Effector CD4-positive, alpha-beta T cell (primary cell): ENCODE results near the gene MINK1.

ENCODE experiments used
- DNase-seq: peaks from one replicate; pipeline ENCODE4 v3.0.0-alpha.2; 2020
- total RNA-seq: gene quantifications from one replicate; lab custom pipeline; 2026; lab: John Stamatoyannopoulos, UW

Gene MINK1
- 251 reads per million, percentile 94 among the genes with 10 or more reads in this experiment for total RNA-seq

DNA sequence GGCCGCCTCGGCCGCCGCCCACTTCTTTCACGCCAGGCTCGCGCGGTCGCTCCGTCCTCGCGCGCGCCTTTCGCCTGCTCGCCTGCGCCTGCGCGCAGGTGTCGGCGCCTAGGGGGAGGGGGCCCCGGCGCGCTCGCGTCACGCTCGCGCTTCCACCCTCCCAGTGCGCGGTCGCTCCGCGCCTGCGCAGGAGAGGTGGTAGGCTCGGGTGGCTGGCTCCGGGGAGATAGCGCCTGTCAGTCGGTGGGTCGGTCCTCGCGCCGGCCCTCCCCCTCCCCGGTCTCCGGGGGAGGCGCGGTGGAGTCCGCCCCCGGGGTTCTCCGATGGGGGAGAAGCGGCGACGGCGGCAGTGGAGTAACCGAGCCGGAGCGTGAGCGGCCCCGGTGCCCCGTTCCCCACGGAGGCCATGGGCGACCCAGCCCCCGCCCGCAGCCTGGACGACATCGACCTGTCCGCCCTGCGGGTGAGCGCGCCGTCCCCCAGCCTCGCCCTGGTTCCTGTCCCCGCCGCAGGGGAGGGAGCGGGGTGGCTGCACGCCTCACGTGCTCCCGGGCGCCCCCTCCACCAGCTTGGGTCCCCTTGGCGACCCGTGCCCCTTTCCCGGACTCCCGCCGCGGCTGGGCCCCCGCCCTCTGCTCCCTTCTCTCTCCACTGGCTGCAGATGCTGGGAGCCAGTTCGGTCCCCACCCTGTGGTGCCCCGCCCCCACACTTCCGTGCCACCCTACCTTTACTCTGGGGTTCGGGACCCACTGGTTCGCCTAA is at the start of gene MINK1:
TSS of gene MINK1 (plus strand) at position 163 of the 763 bp plus-strand sequence. CDS start at position 407, 244 bp downstream.
- peak; percentile 84 for DNase-seq

DNA sequence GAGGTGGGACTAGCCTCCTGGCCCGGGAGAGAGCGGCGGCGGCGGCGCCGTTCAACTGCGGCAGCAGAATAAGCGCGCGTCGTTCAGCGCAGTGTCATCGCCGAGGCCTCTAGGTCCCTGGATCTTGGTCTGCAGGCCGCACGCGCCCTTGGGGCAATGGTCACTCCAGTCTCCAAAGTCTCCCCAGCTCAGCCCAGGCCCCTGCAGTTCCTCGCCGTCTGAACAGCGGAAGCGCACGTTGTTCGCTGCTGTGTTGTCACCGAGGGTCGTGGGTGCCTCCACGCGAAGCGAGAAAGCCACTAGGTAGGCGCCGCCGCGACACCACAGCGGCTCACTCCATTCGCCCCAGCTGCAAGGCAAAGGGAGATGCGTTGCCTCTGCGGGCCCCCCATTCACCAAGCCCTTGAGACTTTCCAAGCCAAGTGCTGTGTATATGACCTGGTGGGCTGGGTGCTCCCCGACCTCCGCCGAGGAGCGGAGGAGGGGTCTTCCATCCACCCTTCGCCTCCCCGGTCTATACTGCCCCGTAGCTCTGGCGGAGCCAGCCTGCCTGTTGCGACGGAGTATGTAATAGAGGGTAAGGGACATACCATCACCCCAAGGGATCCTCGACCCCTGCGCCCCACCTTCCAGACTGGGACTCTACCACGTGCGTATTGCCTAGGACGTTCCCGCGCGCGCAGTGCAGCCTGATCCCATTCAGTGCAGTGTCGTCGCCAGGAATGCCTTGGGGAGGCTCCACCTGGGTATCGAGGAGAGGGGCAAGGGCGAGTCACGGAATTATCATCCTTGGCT is 47.6 kb upstream of the MINK1 start:
- no peak for DNase-seq

DNA sequence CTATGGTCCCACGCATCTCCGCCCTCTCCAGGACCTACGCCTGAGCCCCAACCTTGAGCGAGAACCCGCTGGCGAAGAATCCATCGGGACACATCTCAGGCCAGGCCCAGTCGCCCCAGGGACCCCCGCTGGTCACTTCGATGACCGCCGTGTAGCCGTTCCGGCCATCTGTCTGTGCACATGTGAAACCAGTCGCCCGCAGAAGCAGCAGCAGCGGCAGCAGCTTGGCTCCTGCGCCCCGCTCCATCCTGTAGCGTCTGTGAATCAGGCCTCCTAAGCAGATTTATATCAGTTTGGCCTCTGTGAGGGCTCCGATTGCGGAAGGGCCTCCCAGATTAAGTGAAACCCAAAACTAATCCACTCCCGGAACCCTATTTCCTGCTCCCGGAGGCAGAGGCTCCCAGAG is 47.0 kb upstream of the MINK1 start, which contains the start of gene VMO1:
TSS of gene VMO1 (minus strand) at position 259 of the 406 bp plus-strand sequence. CDS start at position 247, 12 bp downstream.
- no peak for DNase-seq

DNA sequence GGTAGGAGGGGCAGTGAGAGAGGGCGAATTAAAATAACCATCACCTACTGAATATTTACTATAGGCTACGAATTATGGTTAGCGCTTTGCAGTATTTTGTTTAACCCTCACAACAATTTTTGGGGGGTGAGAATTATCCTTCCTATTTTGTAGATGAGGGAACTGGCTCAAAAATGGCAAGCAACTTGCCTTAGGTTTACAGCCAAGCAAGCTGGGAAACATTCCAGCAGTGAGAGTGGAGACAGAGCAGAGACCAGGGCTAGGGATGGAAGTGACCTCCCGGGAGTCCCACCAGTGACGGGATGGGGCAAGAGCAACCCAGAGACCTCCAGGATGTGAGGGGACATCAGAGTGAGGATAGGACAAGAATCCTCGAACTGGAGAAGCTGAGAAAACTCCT is 46.6 kb upstream of the MINK1 start:
- DNase-seq: no peak

DNA sequence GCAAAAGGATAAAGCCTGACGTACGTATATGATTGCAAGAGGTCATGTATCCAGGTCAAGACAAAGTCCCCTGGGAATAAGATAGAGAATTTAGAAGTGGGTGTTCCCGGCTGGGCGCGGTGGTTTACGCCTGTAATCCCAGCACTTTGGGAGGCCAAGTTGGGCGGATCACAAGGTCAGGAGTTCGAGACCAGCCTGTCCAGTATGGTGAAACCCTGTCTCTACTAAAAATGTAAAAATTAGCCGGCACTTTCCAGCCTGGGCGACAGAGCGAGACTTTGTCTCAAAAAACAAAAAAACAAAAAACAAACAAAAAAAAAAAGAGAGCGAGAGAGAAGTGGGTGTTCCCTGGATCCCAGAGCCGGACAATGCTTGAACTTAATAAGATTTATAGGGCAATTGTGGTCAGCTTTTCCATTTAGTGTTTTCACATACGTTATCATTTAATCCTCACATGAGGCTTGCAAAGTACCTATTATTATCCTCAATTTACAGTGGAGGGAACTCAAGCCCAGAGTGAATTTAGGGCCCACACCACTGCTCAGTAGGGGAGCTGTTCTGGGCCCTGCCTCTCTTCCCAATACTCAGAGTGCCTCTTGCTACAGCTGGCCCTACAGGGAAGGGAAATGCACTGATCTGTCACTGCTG is 44.9 kb upstream of the MINK1 start:
- no peak for DNase-seq

DNA sequence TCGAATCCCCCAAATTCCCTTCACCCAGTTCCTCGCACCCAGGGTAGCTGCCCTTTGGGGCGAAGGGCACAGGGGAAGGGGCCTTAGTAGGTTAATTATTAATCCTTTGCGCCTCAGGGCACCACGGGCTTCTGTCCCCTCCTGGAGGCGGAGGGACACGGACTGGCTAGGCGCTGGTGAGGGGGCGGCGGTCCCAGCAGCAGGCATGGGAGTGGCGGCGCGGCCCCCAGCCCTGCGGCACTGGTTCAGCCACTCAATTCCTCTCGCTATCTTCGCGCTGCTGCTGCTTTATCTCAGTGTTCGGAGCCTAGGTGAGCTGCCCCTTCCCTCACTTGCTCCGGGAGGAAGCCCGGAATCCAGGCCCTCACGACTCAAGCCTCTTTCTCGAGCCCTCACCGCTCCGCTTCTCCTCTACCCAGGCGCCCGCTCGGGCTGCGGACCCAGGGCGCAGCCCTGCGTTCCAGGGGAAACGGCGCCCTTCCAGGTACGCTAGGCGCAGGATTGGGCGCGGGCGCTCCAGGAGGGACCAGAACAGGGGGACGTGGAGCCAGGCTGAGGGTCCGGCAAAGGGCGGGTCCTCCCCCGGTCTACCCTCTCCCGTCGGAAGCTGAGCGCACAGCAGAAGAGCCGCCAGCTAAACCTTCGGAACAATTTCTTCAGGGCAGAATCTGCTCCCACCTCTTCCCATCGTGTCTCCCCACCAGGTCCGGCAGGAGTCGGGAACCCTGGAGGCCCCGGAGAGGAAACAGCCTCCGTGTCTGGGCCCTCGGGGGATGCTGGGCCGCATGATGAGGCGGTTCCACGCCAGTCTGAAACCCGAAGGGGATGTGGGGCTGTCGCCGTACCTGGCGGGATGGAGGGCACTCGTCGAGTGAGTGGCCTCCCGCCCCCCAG is 44.1 kb upstream of the MINK1 start, which contains the start of gene GLTPD2:
TSS of gene GLTPD2 (plus strand) at position 158 of the 894 bp plus-strand sequence. CDS start at position 206, 48 bp downstream.
- DNase-seq: no peak

DNA sequence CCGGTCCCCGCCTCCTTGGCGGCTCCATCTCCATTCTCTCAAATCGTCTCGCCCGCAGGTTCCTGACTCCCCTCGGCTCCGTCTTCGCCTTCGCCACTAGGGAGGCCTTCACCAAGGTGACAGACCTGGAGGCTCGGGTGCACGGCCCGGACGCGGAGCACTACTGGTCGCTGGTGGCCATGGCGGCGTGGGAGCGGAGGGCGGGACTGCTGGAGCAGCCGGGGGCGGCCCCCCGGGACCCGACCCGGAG is 43.5 kb upstream of the MINK1 start:
- no peak for DNase-seq

DNA sequence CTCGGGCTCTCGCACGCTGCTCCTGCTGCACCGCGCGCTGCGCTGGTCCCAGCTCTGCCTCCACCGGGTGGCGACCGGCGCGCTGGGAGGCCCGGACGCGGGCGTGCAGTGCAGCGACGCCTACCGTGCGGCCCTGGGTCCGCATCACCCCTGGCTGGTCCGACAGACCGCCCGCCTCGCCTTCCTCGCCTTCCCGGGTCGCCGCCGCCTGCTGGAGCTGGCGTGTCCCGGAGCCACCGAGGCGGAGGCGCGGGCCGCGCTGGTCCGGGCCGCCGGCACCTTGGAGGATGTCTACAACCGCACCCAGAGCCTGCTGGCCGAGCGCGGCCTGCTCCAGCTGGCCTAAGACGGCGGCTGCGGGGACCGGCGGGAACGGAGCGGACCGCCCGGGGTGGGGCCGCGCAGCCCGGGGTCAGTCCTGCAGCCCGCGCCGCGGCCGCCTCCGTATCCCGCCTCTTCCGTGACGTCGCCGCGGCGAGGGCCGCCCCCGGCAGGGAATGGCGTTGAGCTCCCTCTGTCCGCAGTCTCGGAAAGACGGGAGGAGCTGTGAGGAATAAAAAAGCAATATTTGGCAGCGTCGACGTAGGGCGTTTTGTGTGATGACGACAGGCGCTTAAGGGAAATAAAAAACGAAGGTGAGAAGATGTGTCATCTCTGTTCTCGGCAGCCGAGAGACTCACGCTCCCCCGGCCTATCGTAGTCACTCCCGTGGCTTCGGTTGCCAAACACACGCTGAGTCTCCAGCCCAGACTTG is 43.0 kb upstream of the MINK1 start:
- DNase-seq: peak; percentile 65

DNA sequence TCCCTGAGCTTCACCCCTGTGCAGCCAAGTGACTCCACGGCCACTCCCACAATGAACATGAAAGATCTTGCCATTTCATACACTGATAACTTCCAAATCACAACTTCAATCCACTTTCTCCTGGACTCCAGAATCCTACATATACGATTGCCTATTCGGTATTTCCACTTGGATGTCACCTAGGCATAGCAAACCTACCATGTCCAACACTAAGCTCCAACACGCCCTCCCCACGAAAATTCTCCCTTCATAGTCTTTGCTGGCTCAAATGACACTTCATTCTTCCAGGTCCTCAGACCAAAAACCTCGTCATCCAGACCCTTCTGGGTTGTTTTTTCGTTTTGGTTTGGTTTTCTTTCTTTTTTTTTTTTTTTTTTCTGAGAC is 42.4 kb upstream of the MINK1 start:
- no peak for DNase-seq

DNA sequence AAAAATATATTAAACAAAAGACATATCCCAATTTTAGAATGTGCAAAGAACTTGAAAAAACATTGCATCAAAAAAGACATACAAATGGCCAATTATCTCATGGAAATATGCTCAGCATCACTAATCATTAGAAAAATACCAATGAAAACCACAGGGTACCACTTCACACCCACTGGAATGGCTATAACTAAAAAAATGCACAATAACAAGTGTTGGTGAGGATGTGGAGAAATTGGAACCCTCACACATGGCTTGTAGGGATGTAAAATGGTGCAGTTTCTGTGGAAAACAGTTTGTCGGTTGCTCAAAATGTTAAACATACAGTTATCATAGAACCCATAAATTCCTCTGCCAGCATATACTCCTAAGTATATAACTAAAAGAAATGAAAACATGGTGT is 38.0 kb upstream of the MINK1 start:
- DNase-seq: no peak

DNA sequence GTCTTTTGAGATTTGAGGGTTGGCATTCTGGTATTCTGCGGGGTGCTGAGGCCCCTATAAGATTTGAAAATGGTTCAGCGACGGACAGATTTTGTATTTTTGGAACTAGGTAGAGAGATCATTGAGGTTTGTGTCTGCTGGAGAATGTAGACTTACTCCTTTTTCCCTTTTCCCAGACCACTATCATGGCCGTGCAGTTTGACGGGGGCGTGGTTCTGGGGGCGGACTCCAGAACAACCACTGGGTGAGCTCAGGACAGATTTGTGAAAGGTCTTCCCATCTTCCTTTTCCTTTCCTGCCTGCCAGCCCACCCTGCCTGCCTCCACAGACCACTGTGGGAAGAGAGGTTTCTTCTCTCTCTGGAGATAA is 36.6 kb upstream of the MINK1 start:
- DNase-seq: no peak

DNA sequence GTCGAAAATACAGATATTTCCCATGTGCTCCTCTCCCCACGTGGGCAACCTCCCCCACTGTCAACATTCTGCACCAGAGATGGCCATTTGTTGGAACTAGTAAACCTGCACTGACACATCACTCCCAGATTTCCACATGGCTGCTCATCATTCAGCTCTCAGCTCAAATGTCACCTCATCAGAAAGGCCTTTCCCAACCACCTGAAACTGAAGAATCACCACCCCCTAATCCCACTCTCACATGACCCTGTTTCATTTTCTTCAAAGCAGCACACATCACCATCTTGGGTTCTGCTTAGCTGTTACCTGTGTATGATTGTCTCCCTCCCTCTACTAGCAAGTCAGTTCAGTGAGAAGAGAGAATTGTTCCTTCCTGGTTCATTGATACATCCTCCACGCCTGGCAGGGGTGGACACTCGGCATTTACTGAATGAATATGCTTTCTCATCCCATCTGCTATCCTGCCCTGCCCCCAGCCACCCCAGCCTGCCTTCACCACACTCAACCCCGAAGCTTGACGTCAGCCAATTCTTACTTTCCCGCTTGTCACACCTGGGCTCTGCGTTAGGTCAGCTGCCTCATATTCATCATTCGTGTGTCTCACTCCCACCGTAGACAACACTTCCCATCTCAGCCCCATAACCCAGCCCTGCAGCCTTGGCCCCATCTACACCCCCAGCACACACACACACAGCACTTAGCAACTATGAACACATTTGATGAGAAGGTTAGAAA is 32.5 kb upstream of the MINK1 start:
- no peak for DNase-seq

DNA sequence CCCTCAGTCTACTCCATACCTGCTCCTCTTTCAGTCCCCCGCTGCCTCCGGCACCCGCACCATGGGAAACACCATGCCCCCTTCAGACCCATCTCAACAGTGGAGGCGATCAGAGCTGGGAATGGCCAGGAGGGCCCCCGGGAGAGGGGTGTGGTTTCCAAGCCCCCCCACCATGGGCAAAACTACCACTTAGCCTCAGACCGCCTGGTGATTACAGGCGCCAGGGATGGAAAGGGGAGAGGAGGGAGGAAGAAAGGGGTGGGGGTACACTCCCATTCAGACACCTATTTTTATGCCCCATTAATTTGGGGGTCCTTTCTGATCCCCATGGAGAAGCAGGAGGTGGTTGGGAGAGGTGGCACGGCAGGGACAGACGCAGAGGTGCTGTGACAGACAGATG is 30.9 kb upstream of the MINK1 start, which contains the start of gene C17orf114:
TSS of gene C17orf114 (minus strand) at position 101 of the 400 bp plus-strand sequence.
- DNase-seq: no peak

DNA sequence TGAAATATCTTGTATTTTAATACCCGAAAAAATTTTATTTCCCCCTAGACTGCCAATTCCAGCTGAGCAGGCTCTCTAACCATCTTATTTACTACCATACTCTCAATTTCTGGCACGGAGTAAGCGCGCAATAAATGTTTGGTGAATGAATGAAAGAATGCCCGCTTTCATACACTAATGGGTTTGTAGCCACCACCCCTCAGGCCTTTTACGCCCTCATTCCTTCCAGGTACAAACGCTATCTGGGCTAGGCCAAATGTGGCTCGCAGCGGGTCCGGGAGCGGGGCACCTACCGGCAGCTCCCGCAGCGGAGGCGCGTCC is 26.7 kb upstream of the MINK1 start:
- DNase-seq: no peak

DNA sequence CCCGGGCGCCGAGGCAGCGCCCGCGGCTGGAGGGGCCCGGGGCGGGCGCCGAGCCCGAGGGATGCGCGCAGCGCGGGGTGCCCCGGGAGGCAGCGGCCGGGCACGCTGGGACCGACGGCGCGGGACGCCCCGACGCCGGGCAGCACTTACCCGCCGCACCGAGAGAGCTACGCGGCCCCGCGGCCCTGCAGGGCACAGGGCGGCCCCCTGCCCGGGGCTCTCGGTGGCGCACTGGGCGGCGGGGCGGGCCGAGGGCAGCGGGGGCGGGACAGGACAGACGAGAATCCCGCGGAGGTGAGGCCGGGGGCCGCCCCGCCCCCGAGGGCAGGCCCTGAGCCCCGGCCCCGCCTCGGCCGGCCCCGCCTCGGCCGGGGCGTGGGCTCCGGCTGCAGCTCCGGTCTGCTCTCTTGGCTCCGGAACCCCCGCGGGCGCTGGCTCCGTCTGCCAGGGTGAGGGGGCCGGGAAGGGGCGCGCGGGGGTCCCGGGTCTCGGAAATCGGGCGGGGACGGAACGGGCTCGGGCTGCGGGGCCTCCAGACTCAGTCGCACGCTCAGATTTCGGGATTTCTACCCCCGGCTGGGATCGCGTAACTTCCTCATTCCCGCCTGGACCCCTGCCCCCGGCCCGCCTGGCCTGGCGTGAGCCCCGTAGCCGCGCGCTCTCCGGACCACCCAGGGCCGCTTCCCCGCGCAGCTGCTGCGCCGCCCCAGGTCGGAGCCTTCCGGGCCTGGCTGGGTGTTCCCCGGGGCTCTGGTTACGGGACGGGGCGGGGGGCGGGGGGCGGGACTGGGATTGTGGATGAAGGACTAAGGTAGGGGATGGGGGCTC is 26.1 kb upstream of the MINK1 start, which contains the start of gene PLD2:
TSS of gene PLD2 (plus strand) at position 376 of the 828 bp plus-strand sequence. CDS start 621 bp downstream, outside the sequence.
- DNase-seq: peak; percentile 82

DNA sequence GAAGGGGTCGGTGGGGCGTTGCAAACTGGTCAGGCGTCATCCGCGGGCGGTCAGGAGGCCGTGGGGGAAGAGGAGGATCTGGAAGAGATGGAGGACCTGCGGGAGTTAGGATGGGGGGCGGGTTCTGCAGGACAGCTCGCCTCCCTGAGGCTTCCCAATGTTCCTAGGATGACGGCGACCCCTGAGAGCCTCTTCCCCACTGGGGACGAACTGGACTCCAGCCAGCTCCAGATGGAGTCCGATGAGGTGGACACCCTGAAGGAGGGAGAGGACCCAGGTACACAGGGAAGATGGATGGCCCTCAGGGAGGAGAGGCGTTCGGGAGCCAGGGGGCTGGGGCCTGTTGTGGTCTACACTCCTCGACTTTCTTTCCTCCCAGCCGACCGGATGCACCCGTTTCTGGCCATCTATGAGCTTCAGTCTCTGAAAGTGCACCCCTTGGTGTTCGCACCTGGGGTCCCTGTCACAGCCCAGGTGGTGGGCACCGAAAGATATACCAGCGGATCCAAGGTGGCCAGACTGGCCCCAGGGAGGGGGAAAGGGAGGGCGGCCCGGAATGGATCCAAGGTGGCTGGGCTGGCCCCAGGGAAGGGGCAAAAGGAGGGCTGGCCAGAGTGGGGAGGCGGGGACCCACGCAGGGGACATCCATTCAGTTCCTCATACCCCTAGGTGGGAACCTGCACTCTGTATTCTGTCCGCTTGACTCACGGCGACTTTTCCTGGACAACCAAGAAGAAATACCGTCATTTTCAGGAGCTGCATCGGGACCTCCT is 25.3 kb upstream of the MINK1 start:
- DNase-seq: no peak

DNA sequence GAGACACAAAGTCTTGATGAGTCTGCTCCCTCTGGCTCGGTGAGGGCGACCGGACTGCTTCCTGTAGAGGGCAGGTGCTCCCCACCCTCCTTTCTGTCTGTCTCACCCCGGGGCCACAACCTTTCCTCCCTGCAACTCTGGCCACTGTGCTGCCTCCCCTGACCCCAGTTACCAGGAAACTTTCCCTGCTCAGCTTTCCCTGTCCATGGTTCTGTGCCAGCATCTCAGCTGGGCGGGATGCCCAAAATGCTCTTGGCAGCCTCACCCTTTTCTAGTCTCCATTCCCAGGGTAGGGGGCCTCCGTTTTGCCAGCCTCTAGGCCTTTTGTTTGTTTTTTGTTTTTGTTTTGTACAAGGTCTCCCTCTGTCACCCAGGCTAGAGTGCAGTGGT is 24.8 kb upstream of the MINK1 start:
- no peak for DNase-seq

DNA sequence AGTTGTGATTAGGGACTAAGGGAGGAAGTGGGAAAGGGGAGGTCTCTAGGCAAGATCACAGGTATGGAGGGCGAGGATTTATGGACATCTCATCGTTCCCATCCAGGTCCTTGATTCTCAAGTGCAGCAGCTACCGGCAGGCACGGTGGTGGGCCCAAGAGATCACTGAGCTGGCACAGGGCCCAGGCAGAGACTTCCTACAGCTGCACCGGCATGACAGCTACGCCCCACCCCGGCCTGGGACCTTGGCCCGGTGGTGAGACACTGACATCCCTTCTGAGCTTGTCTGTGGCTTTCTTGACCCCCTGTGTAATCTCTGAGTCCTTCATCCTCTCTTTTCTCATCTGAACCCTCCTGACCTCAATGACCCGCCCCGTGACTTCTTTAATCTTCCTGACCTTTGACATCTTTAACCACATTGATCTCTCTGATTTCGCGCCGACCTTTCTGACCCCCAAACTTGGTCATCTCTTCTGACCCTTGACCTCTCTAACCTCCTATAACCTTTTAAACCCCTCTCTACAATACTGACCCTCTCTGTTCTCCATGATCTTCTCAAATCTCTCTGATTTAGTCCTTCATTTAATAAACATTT is 22.3 kb upstream of the MINK1 start:
- no peak for DNase-seq

DNA sequence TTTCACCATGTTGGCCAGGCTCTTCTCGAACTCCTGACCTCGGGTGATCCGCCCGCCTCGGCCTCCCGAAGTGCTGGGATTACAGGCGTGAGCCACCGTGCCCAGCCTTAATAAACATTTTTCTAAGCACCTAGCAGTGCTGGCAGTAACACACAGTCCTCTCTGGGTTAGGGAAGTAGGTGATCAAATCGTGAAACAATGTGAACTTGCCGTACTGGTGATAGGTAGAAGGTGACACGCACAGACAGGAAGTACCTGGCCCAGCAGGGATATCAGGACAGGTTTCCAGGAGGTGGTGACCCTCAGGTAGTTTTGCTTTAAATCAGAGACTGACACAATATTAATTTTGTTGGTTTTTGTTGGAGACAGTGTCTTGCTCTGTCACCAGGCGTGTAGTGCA is 21.7 kb upstream of the MINK1 start:
- DNase-seq: no peak
